HUDEP-2 (cell line): Measurements from ENCODE around the gene OSBP2.

ENCODE experiments used
- DNase-seq, 76 experiments: peaks; one replicate each; lab custom pipeline; 2025; ENCODE audit not compliant: unreplicated experiment in 76 of 76; lab: John Stamatoyannopoulos, UW

Gene OSBP2

GRCh38 chr22:30830907-30831306 lies 136.2 kb downstream of the OSBP2 start:
- DNase-seq: no peak

- DNase-seq: no peak
Observed at GRCh38 chr22:30832407-30832987, 137.8 kb downstream of the OSBP2 start.

- no peak for DNase-seq
Observed at GRCh38 chr22:30833322-30833721, 138.6 kb downstream of the OSBP2 start.

GRCh38 chr22:30837531-30837930 lies 142.9 kb downstream of the OSBP2 start:
- DNase-seq: no peak

GRCh38 chr22:30838111-30838510 lies 143.4 kb downstream of the OSBP2 start:
- DNase-seq: no peak

- DNase-seq: no peak
Observed at GRCh38 chr22:30841273-30841672, 146.6 kb downstream of the OSBP2 start.

- DNase-seq: no peak
Observed at GRCh38 chr22:30843245-30843644, 148.6 kb downstream of the OSBP2 start.

GRCh38 chr22:30847583-30847982 lies 152.9 kb downstream of the OSBP2 start:
- DNase-seq: no peak

GRCh38 chr22:30855266-30855665 lies 160.6 kb downstream of the OSBP2 start:
- no peak for DNase-seq

GRCh38 chr22:30855677-30856518 lies 161.2 kb downstream of the OSBP2 start:
- DNase-seq: no peak

GRCh38 chr22:30856741-30857502 lies 162.2 kb downstream of the OSBP2 start:
- DNase-seq: no peak

- DNase-seq: no peak
Observed at GRCh38 chr22:30857791-30858190, 163.1 kb downstream of the OSBP2 start.

- DNase-seq: no peak
Observed at GRCh38 chr22:30858976-30859713, 164.5 kb downstream of the OSBP2 start.

GRCh38 chr22:30859714-30860095 lies 165.0 kb downstream of the OSBP2 start:
- no peak for DNase-seq

- no peak for DNase-seq
Observed at GRCh38 chr22:30860176-30861105, 165.8 kb downstream of the OSBP2 start.

GRCh38 chr22:30861131-30861530 lies 166.5 kb downstream of the OSBP2 start:
- DNase-seq: no peak

- DNase-seq: no peak
Observed at GRCh38 chr22:30861688-30862552, 167.2 kb downstream of the OSBP2 start.

- DNase-seq: no peak
Observed at GRCh38 chr22:30863081-30863833, 168.6 kb downstream of the OSBP2 start.
